Measurements from ENCODE around the gene FGF19. TPM values are rescaled to one million over a fixed set of nuclear protein-coding genes. Genes with fewer than 3 reads are reported as not detected.

Gene FGF19
- total and polyA plus RNA-seq, 2 donors (not counting 1 experiment from before 2014, with no cell fraction given), result not detected

GRCh38 chr11:69705351-69705811, 1.6 kb upstream of the FGF19 start:
- Histone ChIP-seq H3K79me2 (ENCODE audit: control insufficient read depth, insufficient read depth, low read length) (no peaks in the 10 kb centered on the region), H3K4me2 (replicated peaks; ENCODE audit: low read depth, low read length, poor library complexity, severe bottlenecking) (peak overlapping the region; percentile 30), H4K20me1 (ENCODE audit: control insufficient read depth, insufficient read depth, low read length, poor library complexity, severe bottlenecking) (no peaks in the 10 kb centered on the region), H3K9me3 (ENCODE audit: control extremely low read depth in 1 of 3, control insufficient read depth in 2 of 3, insufficient read depth in 1 of 3, low read length in 2 of 3) (peaks cover 0 to 8% (median 0%) of the 10 kb centered on the region in 3 donors), H2AFZ (ENCODE audit: insufficient read depth, low read depth, low read length, poor library complexity, severe bottlenecking) (no peak overlapping the region), H3K27ac (ENCODE audit: low read length in 2 of 2) (no peak overlapping the region), H3K9ac (ENCODE audit: low read length) (no peak overlapping the region), H3K4me1 (ENCODE audit: control insufficient read depth in 2 of 2, insufficient read depth in 2 of 2, low read length in 2 of 2) (peaks cover 17 to 31% of the 10 kb centered on the region in 2 donors), H3K4me3 (ENCODE audit: control extremely low read depth in 1 of 5, extremely low read depth in 1 of 5, insufficient read depth in 1 of 5, low read depth in 2 of 5, low read length in 4 of 5) (no peak overlapping the region), H3K27me3 (replicated peaks in 1 of 4; ENCODE audit: control extremely low read depth in 1 of 4, control insufficient read depth in 3 of 4, insufficient read depth in 4 of 4, low read length in 3 of 4) (peaks cover 0 to 76% (median 27%) of the 10 kb centered on the region in 4 experiments), H3K36me3 (replicated peaks in 1 of 2; ENCODE audit: control extremely low read depth in 1 of 2, control insufficient read depth in 1 of 2, extremely low read depth in 1 of 2, insufficient read depth in 2 of 2, low read length in 1 of 2) (no peaks in the 10 kb centered on the region)
- peaks cover 17% of the 10 kb centered on the region for H3K4me1 Mint-ChIP-seq
- H3K27ac Mint-ChIP-seq, result no peak overlapping the region
- DNase-seq (no peak), ATAC-seq (ENCODE audit: low read depth) (no peak)
- no peak overlapping the region for H3K4me3 Mint-ChIP-seq
- ChIA-PET CTCF (no interaction called here), POLR2A (no interaction called here)
- peaks cover 48% of the 10 kb centered on the region for H3K27me3 Mint-ChIP-seq
- no peak for TF ChIP-seq CTCF (IDR thresholded peaks at IDR 0.05)
- TF ChIP-seq EZH2 (IDR thresholded peaks at IDR 0.05; ENCODE audit: borderline replicate concordance, insufficient read depth, low read depth, low read length, poor library complexity, severe bottlenecking), result no peak
- WGBS (ENCODE audit: insufficient coverage), result 9% methylated on average over 8 of the region's 18 CpGs
- intact Hi-C loops (cut with micrococcal nuclease), result no loop called here
- no peaks in the 10 kb centered on the region for H3K9me3 Mint-ChIP-seq (ENCODE audit: insufficient read depth)

- Histone ChIP-seq H3K36me3 (replicated peaks in 1 of 2; ENCODE audit: control extremely low read depth in 1 of 2, control insufficient read depth in 1 of 2, extremely low read depth in 1 of 2, insufficient read depth in 2 of 2, low read length in 1 of 2) (no peaks in the 10 kb centered on the region), H3K9ac (ENCODE audit: low read length) (no peak overlapping the region), H3K9me3 (ENCODE audit: control extremely low read depth in 1 of 3, control insufficient read depth in 2 of 3, insufficient read depth in 1 of 3, low read length in 2 of 3) (peaks cover 0 to 8% (median 0%) of the 10 kb centered on the region in 3 donors), H3K4me1 (ENCODE audit: control insufficient read depth in 2 of 2, insufficient read depth in 2 of 2, low read length in 2 of 2) (peaks cover 17 to 31% of the 10 kb centered on the region in 2 donors), H3K27me3 (replicated peaks in 1 of 4; ENCODE audit: control extremely low read depth in 1 of 4, control insufficient read depth in 3 of 4, insufficient read depth in 4 of 4, low read length in 3 of 4) (peaks cover 0 to 74% (median 28%) of the 10 kb centered on the region in 4 experiments), H4K20me1 (ENCODE audit: control insufficient read depth, insufficient read depth, low read length, poor library complexity, severe bottlenecking) (no peaks in the 10 kb centered on the region), H2AFZ (ENCODE audit: insufficient read depth, low read depth, low read length, poor library complexity, severe bottlenecking) (no peak overlapping the region), H3K27ac (ENCODE audit: low read length in 2 of 2) (no peak overlapping the region), H3K4me3 (ENCODE audit: control extremely low read depth in 1 of 5, extremely low read depth in 1 of 5, insufficient read depth in 1 of 5, low read depth in 2 of 5, low read length in 4 of 5) (no peak overlapping the region), H3K79me2 (ENCODE audit: control insufficient read depth, insufficient read depth, low read length) (no peaks in the 10 kb centered on the region), H3K4me2 (replicated peaks; ENCODE audit: low read depth, low read length, poor library complexity, severe bottlenecking) (peak overlapping the region; percentile 52)
- POLR2A ChIA-PET, result no interaction called here
- intact Hi-C loops (cut with micrococcal nuclease), result no loop called here
- Mint-ChIP-seq H3K27ac (no peak overlapping the region), H3K27me3 (peaks cover 47% of the 10 kb centered on the region), H3K9me3 (ENCODE audit: insufficient read depth) (no peaks in the 10 kb centered on the region), H3K4me3 (peak overlapping the region; percentile 39), H3K4me1 (peaks cover 17% of the 10 kb centered on the region)
- no peak for DNase-seq
- no peak for TF ChIP-seq EZH2 (IDR thresholded peaks at IDR 0.05; ENCODE audit: borderline replicate concordance, insufficient read depth, low read depth, low read length, poor library complexity, severe bottlenecking)
- no peak for TF ChIP-seq CTCF (IDR thresholded peaks at IDR 0.05)
- WGBS (ENCODE audit: insufficient coverage), result 4% methylated on average over 52 of the region's 63 CpGs
- no peak for ATAC-seq (ENCODE audit: low read depth)
- CTCF ChIA-PET, result no interaction called here
These were observed 859 bp upstream of the FGF19 start for GRCh38 chr11:69704508-69705253.
